Breast epithelium (tissue), 3 donors: ENCODE results near the gene MRPS17.

Experiments used
- POLR2AphosphoS5 ChIP-seq, 3 donors: sonication (generic); formaldehyde crosslinking; IDR thresholded peaks; one replicate each; pipeline ENCODE4 v1.6.1; 2017; ENCODE audit warnings: antibody characterized with exemption in 3 of 3
- TF ChIP-seq, protein P1 (sequence below), 3 donors: fragments of 450-650 bp; IDR thresholded peaks; one replicate each; pipeline ENCODE4 v1.5.1; 2016 to 2017; ENCODE audit warnings: antibody characterized with exemption in 3 of 3, mild to moderate bottlenecking in 3 of 3, moderate library complexity in 3 of 3

DNA sequence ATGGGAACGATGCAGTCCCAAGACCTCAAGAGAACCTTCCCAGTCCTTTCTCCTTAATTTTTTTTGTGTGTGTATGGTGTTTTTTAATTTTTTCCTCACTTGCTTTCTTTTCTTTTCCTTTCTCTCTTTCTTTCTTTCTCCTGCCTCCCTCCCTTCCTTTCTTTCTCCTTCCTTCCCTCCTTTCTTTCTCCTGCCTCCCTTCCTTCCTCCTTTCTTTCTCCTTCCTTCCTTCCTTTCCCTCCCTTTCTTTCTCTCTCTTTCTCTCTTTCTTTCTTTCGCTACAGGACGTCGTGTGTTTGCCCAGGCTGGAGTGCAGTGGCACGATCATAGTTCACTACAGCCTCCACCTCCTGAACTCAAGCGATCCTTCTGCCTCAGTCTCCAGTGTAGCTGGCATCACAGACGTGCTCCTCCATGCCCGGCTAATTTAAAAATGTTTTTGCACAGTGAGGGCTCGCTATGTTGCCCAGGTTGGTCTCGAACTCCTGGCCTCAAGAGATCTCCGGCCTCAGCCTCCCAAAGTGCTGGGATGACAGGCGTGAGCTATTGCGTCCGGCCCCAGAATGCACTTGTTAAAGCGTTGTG, 12.0 kb downstream of the MRPS17 start:
- TF ChIP-seq POLR2AphosphoS5 (IDR thresholded peaks at IDR 0.05), result no peak
- TF ChIP-seq, protein P1, sequence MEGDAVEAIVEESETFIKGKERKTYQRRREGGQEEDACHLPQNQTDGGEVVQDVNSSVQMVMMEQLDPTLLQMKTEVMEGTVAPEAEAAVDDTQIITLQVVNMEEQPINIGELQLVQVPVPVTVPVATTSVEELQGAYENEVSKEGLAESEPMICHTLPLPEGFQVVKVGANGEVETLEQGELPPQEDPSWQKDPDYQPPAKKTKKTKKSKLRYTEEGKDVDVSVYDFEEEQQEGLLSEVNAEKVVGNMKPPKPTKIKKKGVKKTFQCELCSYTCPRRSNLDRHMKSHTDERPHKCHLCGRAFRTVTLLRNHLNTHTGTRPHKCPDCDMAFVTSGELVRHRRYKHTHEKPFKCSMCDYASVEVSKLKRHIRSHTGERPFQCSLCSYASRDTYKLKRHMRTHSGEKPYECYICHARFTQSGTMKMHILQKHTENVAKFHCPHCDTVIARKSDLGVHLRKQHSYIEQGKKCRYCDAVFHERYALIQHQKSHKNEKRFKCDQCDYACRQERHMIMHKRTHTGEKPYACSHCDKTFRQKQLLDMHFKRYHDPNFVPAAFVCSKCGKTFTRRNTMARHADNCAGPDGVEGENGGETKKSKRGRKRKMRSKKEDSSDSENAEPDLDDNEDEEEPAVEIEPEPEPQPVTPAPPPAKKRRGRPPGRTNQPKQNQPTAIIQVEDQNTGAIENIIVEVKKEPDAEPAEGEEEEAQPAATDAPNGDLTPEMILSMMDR (IDR thresholded peaks at IDR 0.05), result no peak
